Lower lobe of right lung (tissue), 2 donors: ENCODE measurements around the gene NUDCD3. TPM values are rescaled to one million over a fixed set of nuclear protein-coding genes. Genes with fewer than 3 reads are reported as not detected.

ENCODE experiments used
- ATAC-seq, 2 donors: fragments of 200-7000 bp; cut with Tn5 transposase; one replicate each; pipeline ENCODE4 v1.9.1; 2020 to 2022; ENCODE audit warnings: mild to moderate bottlenecking in 2 of 2, moderate library complexity in 2 of 2
- DNase-seq: peaks from one replicate; pipeline ENCODE4 v3.0.0-alpha.2; 2020
- H3K27ac ChIP-seq: fragments of 200-600 bp; one replicate; pipeline ENCODE4 v1.8.0; 2022
- H3K27me3 ChIP-seq: fragments of 200-600 bp; one replicate; pipeline ENCODE4 v1.8.0; 2022; ENCODE audit warnings: low read depth
- H3K36me3 ChIP-seq: fragments of 200-600 bp; one replicate; pipeline ENCODE4 v1.8.0; 2022; ENCODE audit warnings: mild to moderate bottlenecking
- H3K4me1 ChIP-seq: fragments of 200-600 bp; one replicate; pipeline ENCODE4 v1.8.0; 2022
- H3K4me3 ChIP-seq: fragments of 200-600 bp; one replicate; pipeline ENCODE4 v1.8.0; 2022; ENCODE audit warnings: mild to moderate bottlenecking
- H3K9me3 ChIP-seq: fragments of 200-600 bp; one replicate; pipeline ENCODE4 v1.8.0; 2022
- intact Hi-C: fragments of 100-400 bp; cut with DNase I; formaldehyde crosslinking; loops from one replicate; pipeline ENCODE4 v1.11.0; 2022
- total RNA-seq: library from RNA; stranded (reverse); fragmentation: NEBNext Ultra II Directional; extraction: Animal tissue kit (Norgen Biotek cat#: 25700); gene quantifications from one replicate; pipeline ENCODE4 v1.2.1, GENCODE V29; 2021
- TF ChIP-seq, protein P1 (sequence below): fragments of 200-600 bp; IDR thresholded peaks from one replicate; pipeline ENCODE4 v1.8.0; 2022; ENCODE audit warnings: antibody characterized with exemption, mild to moderate bottlenecking
- donor health status: DM: no; HTN: yes; CAD: no; lungs with severe emphysema.

Gene NUDCD3
- total RNA-seq, 1 donor from 2014 or later, result 87.6 TPM

DNA sequence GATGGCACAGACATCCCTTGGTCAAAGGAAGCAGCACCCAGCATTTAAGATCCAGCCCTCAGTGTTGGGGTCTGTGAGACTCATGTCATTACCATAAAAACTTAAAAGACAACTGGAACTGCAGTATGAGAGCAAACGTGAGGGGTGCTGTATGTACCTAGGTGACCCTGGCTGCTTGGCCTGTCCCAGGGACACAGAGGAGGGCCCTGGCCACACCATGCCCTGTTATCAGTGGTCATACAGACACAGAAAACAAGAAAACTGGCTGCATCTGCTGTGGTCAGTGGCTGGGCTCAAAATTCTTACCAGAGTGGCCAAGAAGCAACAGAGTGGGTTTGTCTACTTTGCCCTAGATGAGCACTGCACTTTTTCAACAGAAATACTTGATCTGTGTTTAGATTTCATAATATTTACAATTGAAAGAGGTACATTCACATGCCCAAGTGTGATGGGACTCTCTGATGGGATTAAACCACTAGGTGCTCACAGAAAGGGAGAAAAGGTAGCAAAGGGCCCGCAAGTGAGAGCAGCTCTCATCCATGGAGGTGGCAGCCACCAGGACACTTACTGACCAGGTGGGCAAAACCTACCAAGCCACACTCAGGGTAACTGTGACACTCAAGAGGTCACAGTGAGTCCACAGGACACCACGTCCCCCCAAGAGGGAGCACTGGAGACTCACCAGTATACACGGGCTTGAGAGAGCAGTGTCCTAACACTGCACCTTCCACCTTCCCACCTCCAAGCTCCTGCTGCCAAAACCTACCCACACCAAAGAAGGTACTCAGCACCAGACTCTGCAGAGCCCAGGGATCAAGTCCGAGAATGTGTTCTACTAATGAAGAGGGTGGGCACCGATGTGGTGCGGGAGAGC lies 97.0 kb downstream of the NUDCD3 start:
- intact Hi-C loops, result no loop called here
- Histone ChIP-seq H3K36me3 (peaks cover 74% of the 10 kb centered on the region), H3K27me3 (no peaks in the 10 kb centered on the region), H3K9me3 (no peaks in the 10 kb centered on the region), H3K4me1 (no peaks in the 10 kb centered on the region), H3K4me3 (no peak overlapping the region), H3K27ac (no peak overlapping the region)
- TF ChIP-seq, protein P1, sequence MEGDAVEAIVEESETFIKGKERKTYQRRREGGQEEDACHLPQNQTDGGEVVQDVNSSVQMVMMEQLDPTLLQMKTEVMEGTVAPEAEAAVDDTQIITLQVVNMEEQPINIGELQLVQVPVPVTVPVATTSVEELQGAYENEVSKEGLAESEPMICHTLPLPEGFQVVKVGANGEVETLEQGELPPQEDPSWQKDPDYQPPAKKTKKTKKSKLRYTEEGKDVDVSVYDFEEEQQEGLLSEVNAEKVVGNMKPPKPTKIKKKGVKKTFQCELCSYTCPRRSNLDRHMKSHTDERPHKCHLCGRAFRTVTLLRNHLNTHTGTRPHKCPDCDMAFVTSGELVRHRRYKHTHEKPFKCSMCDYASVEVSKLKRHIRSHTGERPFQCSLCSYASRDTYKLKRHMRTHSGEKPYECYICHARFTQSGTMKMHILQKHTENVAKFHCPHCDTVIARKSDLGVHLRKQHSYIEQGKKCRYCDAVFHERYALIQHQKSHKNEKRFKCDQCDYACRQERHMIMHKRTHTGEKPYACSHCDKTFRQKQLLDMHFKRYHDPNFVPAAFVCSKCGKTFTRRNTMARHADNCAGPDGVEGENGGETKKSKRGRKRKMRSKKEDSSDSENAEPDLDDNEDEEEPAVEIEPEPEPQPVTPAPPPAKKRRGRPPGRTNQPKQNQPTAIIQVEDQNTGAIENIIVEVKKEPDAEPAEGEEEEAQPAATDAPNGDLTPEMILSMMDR, result no peak
- DNase-seq, result no peak
- no peak for ATAC-seq

DNA sequence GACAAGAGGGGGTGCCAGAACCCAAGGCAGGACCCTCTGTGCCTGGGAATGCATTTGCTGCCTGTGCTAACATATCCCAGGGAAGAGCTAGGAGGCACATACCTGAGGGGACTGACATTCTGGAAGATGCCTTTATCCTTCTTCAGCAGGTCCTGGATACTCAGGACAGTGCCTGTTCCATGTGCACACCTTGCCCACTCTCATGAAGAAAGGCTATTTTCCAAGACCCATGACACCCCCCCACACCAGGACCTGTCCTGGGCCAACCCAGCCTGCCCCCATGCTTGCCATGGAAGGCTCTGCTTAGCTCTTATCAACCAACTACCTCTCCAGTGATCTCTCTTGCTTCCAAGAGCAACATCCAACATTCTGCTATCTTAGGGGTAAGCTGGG lies 97.8 kb downstream of the NUDCD3 start:
- no peak for ATAC-seq
- intact Hi-C loops, result no loop called here
- Histone ChIP-seq H3K27ac (no peak overlapping the region), H3K27me3 (no peaks in the 10 kb centered on the region), H3K4me3 (no peak overlapping the region), H3K4me1 (no peaks in the 10 kb centered on the region), H3K36me3 (peaks cover 77% of the 10 kb centered on the region), H3K9me3 (no peaks in the 10 kb centered on the region)
- TF ChIP-seq, protein P1, result no peak
- no peak for DNase-seq

DNA sequence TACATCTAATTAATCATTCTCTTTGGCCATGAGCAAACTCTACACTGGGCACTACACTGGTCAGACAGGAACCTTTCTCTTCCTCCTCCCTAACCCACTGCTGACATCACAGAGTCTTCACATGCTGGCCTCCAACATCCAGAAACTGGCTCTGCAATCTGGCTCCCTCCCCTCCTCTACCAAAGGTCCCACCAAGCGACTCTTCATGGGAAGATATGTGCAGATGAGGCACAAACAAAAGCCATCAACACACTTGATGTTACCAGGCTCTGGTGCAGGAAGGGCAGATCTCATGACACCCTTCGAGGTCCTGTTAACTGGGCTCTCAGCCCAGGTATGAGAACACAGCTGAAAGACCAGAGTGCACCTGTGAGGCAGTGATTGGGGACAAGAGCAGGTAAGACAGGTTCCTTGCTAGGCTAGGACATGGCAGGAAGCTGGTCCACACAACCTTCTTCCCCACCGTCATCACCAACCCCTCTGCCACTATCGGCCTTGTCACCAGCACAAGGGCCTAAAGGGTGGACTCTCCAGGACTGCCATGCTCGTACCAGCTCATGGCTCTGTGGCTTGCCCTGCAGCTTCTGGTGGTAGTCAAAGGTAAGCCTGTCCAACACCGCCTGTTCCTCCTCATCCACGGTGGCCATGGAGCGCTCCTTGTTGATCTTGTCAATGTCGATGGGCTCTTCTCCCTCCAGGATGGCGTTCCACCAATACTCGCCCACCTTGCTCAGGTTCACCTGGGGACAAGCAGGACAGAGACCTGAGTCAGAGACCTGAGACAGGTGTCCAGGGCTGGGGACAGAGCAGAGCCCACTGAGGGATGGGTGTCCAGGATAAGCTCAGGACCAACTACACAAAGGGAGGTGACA lies 98.5 kb downstream of the NUDCD3 start:
- peaks cover 82% of the 10 kb centered on the region for H3K36me3 ChIP-seq
- no peak for ATAC-seq

DNA sequence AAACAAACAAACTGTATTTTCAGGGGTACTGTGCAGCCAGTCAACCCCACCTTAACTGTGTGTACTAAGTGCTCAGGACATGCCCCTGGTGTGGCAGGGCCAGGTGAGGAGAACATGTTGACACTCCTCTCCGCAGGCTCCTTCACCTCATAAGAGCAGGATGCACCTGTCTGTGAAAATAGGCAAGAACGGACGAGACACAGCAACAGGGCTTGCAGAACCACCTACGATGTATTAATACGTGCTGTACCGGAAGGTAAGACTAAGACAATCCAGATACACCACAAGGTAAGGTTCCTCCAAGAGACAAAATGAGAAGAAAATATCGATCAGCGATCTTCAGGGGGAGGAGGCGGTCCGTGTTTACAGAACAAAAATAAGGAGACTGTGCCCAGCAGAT lies 99.3 kb downstream of the NUDCD3 start:
- intact Hi-C loops, result no loop called here
- Histone ChIP-seq H3K9me3 (no peaks in the 10 kb centered on the region), H3K27ac (no peak overlapping the region), H3K36me3 (peaks cover 85% of the 10 kb centered on the region), H3K27me3 (no peaks in the 10 kb centered on the region), H3K4me1 (no peaks in the 10 kb centered on the region), H3K4me3 (no peak overlapping the region)
- ATAC-seq, result no peak
- TF ChIP-seq, protein P1, result no peak
- DNase-seq, result no peak

More for the DNA sequence above, 98.5 kb downstream of the NUDCD3 start:
- Histone ChIP-seq H3K4me1 (no peaks in the 10 kb centered on the region), H3K27ac (no peak overlapping the region), H3K4me3 (no peak overlapping the region), H3K9me3 (no peaks in the 10 kb centered on the region), H3K27me3 (no peaks in the 10 kb centered on the region)
- DNase-seq, result no peak
- intact Hi-C loops, result no loop called here
- TF ChIP-seq, protein P1, result no peak

DNA sequence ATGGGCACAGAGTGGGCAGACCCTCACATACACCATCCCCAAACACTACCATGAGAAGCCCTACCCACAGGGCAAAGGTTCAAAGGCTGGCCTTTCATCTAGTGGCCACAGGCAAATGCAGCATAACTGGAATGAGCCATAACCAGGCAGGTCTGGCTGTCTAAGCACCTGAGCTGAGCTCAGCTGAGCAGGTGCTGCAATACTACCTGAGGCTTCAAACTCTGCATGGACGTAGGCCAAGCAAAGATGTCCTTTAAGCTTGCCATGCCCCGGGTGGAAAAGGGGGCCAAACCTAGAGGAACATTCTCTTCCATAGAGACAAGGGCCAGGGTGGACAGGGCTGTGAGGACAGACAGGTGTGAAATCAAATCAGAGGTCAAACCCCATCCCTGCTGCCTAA lies 99.8 kb downstream of the NUDCD3 start:
- no peak for ATAC-seq
- TF ChIP-seq, protein P1, result no peak

More for the DNA sequence above, 99.8 kb downstream of the NUDCD3 start:
- no peaks in the 10 kb centered on the region for H3K4me1 ChIP-seq
- peaks cover 90% of the 10 kb centered on the region for H3K36me3 ChIP-seq
- intact Hi-C loops, result no loop called here
- H3K27ac ChIP-seq, result no peak overlapping the region
- H3K4me3 ChIP-seq, result no peak overlapping the region
- H3K27me3 ChIP-seq, result no peaks in the 10 kb centered on the region
- no peak for DNase-seq
- H3K9me3 ChIP-seq, result no peaks in the 10 kb centered on the region
